ENCODE data around the gene SELENOK.
A peak's percentile ranks its signal among the peaks of the same experiment; 100 is the strongest.
"Not testable (repeated sequence)": the region's sequence is repeated elsewhere in the genome, so short reads cannot be mapped to it uniquely, and the experiment has no call there.

Gene SELENOK

GRCh38 chr3:53936347-53936746 lies 44.7 kb upstream of the SELENOK start:
- H3K4me3 ChIP-seq (replicated peaks; ENCODE audit: low read depth, low read length): no peak overlapping the region
- TF ChIP-seq, protein P1, sequence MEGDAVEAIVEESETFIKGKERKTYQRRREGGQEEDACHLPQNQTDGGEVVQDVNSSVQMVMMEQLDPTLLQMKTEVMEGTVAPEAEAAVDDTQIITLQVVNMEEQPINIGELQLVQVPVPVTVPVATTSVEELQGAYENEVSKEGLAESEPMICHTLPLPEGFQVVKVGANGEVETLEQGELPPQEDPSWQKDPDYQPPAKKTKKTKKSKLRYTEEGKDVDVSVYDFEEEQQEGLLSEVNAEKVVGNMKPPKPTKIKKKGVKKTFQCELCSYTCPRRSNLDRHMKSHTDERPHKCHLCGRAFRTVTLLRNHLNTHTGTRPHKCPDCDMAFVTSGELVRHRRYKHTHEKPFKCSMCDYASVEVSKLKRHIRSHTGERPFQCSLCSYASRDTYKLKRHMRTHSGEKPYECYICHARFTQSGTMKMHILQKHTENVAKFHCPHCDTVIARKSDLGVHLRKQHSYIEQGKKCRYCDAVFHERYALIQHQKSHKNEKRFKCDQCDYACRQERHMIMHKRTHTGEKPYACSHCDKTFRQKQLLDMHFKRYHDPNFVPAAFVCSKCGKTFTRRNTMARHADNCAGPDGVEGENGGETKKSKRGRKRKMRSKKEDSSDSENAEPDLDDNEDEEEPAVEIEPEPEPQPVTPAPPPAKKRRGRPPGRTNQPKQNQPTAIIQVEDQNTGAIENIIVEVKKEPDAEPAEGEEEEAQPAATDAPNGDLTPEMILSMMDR (IDR thresholded peaks at IDR 0.05; ENCODE audit: low read depth, low read length, missing control alignments): no peak
- no peak for DNase-seq (ENCODE audit: extremely low read depth, low read depth)

DNA sequence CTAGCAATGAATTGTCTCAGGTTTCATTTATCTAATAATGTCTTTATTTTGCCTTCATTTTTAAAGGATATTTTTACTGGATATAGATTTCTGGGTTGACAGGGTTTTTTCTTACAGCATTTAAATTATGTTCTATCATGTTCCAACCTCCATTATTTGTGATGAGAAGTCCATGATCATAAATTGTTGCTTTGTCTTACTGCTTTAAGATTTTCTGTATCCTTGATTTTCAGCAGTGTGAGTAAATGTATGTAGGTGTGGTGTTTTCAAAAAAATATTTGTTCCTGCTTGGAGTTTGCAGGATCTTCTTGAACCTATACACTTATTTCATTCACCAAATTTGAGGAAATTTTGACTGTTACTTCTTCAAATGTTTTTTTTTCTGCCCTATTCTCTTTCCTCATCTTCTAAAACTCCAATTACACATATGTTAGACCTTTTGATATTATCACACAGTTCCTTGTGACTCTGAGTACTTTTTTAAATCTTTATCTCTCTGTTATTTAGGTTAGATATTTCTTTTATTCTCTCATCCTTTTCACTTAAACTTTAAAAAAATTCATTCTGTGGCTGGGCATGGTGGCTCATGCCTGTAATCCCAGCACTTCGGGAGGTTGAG lies 43.7 kb upstream of the SELENOK start:
- TF ChIP-seq, protein P1 (IDR thresholded peaks at IDR 0.05; ENCODE audit: low read depth, low read length, missing control alignments): no peak
- DNase-seq (ENCODE audit: extremely low read depth, low read depth): no peak
- H3K4me3 ChIP-seq (replicated peaks; ENCODE audit: low read depth, low read length): no peak overlapping the region

DNA sequence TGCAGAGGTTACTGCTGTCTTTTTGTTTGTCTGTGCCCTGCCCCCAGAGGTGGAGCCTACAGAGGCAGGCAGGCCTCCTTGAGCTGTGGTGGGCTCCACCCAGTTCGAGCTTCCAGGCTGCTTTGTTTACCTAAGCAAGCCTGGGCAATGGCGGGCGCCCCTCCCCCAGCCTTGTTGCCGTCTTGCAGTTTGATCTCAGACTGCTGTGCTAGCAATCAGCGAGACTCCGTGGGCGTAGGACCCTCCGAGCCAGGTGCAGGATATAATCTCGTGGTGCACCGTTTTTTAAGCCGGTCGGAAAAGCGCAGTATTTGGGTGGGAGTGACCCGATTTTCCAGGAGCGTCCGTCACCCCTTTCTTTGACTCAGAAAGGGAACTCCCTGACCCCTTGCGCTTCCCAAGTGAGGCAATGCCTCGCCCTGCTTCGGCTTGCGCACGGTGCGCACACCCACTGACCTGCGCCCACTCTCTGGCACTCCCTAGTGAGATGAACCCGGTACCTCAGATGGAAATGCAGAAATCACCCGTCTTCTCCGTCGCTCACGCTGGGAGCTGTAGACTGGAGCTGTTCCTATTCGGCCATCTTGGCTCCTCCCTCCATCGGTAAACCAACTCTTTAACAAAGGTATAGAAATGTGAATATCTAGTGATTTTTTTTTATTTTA lies 35.7 kb upstream of the SELENOK start:
- not testable (repeated sequence) for DNase-seq (ENCODE audit: extremely low read depth, low read depth); H3K4me3 ChIP-seq (replicated peaks; ENCODE audit: low read depth, low read length)

DNA sequence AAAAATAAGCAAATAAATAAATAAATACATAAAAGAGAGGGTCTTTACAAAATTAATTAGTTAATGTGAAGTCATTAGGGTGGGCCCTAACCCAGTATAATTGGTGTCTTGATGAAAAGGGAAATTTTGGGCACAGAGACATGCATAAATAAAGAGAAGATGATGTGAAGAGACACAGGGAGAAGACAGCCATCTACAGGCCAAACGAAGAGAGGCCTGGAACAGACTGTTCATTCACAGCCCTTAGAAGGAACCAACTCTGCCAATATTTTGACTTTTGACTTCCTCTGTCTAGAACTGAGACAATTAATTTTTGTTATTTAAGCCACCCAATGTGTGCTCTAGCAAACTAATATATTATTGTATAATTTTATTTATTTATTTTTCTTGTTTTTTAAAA lies 29.6 kb upstream of the SELENOK start:
- DNase-seq (ENCODE audit: extremely low read depth, low read depth): no peak
- TF ChIP-seq, protein P1 (IDR thresholded peaks at IDR 0.05; ENCODE audit: low read depth, low read length, missing control alignments): peak; percentile 45
- no peak overlapping the region for H3K4me3 ChIP-seq (replicated peaks; ENCODE audit: low read depth, low read length)

DNA sequence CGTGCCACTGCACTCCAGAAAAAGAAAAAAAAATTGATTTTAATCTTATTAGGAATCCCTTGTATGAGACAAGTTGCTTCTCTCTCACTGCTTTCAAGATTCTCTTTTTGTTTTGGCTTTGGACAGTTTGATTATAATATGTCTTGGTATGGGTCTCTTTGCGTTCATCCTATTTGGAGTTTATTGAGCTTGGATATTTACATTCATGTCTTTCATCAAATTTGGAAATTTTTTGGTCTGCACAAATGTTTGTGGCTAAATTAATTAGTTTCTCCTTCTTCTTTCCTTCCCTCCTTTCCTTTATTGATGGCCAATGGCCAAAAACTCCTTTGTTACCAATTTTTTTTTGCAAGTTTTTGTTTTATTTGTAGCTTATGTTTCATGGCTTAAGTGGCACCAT lies 28.1 kb upstream of the SELENOK start:
- TF ChIP-seq, protein P1 (IDR thresholded peaks at IDR 0.05; ENCODE audit: low read depth, low read length, missing control alignments): no peak
- DNase-seq (ENCODE audit: extremely low read depth, low read depth): no peak
- no peak overlapping the region for H3K4me3 ChIP-seq (replicated peaks; ENCODE audit: low read depth, low read length)

- TF ChIP-seq, protein P1 (IDR thresholded peaks at IDR 0.05; ENCODE audit: low read depth, low read length, missing control alignments): no peak
- no peak for DNase-seq (ENCODE audit: extremely low read depth, low read depth)
- H3K4me3 ChIP-seq (replicated peaks; ENCODE audit: low read depth, low read length): no peak overlapping the region
Measured at GRCh38 chr3:53913401-53913800, 21.7 kb upstream of the SELENOK start.

DNA sequence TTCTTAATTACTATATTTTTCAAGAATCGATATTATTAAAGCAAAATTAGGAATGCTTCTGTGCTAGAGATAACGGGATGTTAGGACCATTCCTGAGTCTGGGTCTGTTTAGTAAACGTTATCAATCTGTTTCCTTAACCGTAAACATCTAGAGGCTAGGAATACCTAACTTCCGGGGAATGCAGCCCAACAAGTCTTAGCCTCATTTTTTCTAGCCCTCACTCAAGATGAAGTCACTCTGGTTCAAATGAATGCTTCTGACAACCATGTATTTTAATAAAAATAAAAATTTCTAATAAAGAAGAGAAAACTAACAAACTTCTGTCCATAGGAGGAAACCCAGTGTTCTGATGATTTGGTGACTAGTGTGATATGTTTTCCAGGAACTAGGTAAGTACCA lies 11.1 kb upstream of the SELENOK start:
- H3K4me3 ChIP-seq (replicated peaks; ENCODE audit: low read depth, low read length): no peak overlapping the region
- no peak for DNase-seq (ENCODE audit: extremely low read depth, low read depth)
- TF ChIP-seq, protein P1 (IDR thresholded peaks at IDR 0.05; ENCODE audit: low read depth, low read length, missing control alignments): no peak

Measured in HFF-Myc (cell line).